NCI-H2196 (cell line): ENCODE measurements around the gene HOXA10.

Experiments
- DNase-seq: peaks from one replicate; lab custom pipeline; 2025; ENCODE audit not compliant: unreplicated experiment; lab: John Stamatoyannopoulos, UW

HOXA10 gene

DNA sequence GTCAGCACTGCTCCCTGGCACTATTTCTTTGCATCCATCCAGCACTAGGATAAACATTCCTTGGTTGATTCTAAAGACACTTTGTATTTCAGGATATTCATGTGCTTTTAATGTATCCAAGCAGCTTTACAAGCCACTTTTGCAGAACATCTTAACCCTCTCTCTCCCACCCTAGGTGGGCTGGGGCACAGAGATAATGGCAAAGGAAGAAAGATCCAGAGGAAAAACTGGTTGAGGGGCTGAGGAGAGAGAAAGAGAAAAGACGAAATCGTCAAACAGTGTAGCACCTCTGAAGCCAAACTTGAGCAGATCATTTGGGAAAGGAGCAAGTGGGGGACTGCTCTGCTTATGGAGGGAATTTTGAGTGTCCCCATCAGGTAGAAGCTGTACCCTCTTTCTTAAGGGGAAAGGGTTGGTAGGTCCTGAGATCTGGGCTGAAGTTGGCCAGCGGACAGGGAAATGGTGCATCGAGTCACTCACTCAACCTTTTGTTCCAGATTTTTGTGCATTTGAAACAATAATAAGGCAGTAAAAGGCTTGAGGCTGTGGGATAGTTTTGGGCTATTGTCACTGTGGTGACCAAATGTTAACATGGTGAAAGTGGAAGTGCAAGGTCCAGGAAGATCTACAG is 30.0 kb upstream of the HOXA10 start:
- DNase-seq: no peak

DNA sequence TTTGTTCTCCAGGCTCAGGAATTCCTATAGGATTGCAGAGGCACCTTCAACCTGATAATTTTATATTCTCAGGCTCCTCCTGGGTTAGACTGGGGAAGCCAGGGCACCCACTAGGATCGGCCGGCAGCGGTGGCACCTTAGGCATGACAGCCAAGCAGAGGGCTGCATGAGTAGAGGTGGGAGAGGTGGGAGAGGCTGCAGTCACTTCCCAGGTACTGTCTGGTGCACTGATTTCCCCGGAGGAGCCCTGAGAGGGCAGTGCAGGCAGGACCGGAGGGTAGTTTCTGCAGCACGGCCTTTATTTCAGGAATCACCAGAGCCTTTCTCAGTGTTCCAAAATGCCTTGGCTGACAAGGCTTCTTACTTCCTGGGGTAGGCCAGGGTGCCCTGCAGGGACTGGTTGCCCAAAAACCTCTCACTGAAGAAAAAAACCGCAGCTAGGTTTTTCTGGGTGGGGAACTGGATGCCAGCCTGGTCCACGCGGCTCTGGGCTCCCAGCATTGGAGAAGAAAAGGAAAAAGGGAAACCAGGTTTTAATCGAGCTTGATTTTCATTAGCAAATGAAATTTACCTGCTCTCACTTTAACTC is 29.3 kb upstream of the HOXA10 start:
- no peak for DNase-seq

DNA sequence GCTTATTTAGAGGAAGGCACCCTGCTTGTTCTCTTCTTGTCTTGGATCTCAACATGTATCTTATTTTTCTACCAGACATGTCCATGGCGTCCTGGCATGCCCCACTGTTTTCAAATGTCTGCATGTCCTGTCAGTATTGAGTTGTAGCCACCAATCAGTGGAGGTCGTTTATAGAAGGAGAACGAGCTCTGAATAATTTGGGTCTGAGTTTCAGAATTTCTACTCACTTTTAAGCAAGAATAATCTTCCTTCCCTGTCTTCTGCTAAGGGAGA is 28.7 kb upstream of the HOXA10 start:
- DNase-seq: no peak

DNA sequence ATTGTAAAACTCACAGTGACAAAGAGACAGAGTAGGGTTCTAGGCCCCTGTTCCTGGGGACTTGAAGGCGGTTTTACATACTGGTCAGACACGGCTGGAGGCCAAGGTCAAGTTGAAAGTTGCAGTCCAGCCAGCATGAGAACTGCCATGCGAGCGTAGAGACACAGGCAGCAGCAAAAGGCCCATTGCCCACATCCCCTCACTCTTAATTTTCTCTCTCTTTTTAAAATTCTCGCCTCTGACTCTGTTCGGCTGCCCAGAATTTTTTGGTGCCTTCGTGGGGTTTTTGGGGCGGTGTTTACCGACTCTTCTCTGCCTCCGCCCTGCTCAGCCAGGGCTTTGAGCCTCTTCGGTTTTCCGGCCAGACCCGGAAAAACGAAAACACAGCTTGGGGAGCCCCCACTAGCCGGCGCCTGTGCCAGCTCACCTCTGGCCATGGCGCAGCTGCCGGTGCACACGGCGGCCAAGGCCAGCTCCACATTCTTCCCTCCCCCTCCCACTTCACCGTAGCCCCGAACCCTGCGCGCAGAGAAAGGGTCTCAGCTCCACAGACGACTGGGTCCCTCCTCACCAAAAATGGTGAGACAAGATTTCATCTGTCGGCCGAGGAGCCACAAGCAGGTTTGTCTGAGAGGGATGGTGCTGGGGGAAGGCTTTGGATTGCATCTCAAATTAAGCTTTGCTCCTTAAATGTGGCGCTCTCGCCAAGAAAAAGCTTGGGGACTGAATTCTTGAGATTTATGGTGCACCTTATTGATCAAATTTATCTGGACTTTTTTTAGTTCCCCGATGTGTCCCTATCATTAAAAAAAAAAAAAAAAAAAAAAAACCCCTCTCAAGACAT is 28.1 kb upstream of the HOXA10 start:
- DNase-seq: no peak

DNA sequence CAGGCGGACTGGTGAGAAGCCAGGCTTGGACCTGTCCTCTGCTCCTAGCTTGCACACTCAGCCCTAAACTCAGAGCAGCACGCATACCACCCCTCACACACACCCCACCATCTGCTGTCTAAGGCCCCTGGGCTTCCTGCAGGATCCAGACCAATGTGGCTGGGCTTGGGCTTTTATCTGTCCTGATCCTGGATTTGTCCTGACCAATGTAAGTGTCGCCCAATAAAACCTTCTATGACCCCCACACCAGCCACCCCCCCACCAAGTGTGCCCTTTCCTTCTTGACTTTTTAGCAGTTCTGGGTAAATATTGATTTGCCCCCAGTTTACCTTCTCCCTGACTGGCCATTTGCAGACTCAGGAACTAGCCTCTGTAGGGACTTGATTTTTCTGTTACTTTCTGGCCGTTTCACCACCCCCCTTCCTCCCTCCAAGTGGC is 27.5 kb upstream of the HOXA10 start:
- no peak for DNase-seq

DNA sequence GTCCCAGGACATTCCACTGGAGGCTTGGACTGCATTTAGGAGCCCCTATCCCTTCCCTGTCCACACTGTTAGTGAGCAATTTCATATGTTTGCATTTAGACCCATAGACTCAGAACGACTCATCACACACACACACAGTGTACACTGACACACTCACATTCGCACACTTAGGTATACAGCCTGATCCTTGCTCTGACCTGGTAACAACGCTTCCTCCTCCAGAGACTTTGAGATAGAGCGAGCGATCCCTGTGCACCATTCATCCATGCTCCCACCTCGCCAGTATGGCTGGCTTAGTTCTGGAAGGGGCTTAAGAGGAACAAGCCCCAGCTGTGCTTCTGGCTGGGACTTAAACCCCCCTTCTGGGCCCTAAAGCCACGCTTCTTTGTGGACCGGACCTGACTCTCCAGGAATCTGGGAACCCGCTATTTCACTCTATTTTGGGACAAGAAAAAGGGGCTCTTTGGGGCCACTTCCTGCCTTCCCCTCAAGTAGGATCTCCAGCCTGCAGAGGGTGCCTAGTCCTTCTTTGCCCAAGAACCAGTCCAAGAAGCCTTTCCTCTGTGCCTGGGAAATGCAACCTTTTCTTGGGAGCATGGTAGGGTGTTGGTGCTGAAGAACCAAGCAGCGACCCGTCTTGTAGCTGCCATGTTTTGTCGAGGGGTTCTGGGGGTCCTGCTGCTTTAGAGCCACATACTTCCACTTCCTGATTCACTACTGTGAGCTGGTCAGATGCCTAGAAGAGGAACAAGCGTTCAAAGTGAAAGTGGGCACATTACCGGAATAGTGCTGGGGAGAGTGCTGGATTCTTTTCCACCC is 26.9 kb upstream of the HOXA10 start:
- DNase-seq: no peak

DNA sequence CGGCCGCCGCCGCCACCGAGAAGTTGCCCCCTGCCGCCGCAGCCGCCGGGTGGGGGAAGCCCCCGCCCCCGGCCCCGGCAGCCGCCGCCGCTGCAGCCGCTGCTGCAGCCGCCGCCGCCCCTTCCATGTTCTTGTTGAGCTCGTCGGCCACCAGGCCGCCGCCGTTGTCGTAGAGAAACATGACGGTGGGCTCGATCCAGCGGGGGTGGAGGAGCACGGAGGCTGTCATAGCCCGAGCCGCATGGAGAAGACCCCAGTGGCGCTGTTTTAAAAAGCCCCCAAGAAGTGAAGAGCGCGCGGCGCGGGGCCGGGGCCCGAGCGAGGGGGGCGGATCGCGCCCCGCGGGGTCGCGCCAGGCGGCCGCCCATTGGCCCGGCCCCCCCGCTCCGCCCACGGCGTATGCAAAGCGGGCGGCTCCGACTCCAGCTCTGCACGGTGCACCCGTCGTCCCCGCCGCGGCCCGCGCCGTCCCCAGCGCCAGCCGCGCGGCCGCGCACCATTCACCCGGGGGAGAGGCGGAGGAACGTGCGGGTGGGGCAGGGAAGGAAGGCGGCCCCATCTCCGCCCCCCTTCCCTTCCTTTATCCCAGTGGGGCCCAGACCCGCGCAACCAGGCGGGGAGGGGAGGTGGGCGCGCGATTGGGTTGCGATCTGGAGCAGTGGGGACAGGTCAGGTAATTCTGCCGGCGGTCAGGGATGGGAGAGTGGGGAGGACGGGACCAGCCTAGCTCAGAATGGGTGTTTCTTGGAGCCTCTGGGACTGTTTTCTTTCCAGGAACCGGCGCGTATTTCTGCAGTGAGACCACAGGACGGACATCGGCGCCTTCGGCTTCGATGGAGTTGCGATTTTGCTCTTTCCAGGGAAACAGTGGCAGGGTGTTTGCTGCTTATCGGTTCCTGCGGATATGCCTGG is 26.0 kb upstream of the HOXA10 start, which contains the start of gene HOXA13:
HOXA13 (minus strand) TSS at position 243 of the 912 bp plus-strand sequence; CDS start at position 229, 14 bp downstream.
- peak; percentile 56 for DNase-seq

DNA sequence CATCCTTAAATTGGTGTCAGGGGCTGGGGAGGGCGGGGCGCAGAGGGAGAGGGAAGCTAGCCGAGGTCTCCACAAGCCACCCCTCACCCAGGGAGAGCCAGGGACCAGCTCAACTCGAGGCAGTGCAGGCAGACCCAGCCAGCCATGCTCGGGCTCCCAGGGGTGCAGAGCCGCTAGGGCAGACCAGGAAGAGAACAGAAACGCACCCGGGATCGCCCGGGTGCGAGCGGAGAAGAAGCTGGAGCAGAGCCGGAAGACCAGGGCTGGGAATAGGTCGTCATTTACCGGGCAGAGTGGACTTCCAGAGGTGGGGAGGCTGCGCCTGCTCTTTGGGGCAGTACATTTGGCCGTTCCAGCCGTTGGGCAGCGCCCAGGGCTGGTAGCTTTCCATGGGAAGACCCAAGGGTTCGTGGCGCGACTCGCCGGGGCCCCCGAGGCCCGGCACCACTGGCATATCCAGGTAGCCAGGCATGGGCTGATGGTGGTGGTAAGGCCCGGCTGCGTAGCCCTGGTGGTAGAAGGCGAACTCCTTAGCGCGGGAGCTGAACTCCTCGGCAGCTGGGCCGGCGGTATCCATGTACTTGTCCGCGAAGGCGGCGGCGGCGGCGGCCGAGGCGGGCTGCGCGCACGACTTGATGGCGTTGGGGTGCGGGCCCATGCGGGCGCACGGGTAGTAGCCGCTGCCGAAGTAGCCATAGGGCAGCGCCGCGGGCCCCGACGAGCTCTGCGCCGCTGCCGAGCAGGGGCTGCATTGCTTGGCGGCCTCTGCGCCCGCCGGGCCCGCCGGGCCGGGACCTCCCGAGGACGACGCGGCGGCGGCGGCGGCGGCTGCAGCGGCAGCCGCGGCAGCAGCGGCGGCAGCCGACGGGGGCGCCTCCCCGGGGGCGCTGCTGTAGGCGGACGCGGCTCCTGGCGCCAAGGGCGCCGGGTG is 25.0 kb upstream of the HOXA10 start:
- no peak for DNase-seq

DNA sequence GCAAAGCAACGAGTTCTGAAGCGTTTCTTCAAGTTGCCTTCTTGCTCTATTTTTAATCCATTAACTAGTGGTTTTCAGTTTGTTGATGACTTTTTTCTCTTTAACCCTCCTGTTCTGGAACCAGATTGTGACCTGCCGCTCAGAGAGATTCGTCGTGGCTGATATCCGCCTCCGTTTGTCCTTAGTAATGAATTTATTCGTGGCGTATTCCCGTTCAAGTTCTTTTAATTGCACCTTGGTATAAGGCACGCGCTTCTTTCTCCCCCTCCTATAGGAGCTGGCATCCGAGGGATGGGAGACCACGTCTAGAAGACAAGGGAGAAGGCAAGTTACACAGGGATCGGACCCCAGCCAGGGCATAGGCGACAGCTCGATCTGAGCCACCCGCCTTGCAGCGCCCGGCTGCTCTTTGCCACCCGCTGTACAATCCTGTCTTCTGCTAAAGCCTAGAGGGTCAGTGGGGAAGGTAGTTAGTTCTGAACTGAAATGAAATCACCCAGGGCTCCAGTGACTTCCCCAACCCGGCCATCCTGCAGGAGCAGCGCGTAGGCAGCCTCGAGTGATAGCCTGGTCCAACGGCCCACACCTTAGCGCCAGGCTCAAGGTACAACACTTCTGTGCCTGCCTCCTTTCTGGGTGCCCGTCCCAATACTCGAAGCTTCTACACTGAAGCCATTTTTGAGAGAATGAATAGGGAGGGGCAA is 24.2 kb upstream of the HOXA10 start:
- DNase-seq: no peak

DNA sequence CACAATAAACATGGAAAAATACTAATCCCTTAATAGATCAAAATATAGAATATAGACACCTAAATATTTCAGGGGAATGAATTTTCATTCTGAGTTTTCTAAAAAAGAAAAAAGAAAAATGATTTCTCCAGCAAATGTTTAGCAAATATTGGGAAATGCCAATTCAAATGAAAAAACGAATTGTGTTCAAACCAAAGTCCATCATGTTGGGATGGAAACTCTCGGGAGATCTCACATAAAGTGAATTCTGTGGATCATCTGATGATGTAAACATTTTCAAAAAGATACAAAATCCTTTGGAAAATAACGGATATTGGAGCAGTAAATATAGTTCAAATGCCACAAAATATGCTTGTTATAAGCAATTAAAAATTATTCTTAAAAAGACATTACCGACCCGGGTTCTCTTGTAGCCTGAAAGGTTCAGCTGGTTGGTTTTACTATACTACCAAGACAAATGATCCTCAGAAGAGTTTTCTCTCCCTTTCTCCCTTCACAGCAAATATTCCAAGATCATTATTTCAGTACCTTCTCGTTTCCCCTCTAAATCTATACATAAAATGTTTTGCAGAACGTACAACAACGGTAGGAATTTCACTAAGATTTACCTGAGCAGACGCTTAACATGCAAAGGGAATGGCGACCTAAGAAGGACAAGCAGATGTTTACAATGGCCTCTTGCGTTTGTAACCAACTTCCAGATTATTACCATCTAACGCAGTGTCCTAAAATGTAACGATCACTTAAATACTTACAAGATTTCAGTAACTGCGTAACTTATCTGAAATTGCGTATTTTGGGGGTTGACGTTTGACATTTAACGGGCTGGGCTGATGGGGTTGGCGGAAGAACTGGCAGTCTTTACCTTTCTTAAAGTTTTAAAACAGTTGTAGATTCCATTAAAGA is 23.3 kb upstream of the HOXA10 start:
- DNase-seq: no peak

DNA sequence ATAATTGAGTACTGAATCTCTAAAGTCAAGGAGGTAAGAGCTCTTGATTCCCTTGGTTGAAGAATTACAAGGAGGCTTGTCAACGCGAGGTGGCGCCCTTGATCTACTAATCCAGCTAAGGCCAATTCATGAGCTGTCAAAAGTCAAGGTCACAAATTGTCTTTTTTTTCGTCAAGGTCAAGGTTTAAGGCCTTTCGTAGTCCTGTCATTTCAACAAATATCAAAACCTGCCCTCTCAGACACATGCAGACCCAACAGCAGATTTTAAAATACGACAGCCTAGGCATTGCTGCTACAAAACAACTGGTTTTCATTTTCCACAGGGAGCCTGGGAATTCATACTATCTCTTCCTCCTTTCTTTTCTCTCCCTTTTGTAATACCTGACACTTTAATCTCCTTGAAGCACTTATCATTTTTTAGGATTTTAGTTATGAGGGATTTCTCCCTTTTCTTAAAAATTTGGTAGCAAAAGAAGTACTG is 22.2 kb upstream of the HOXA10 start:
- DNase-seq: peak; percentile 78

DNA sequence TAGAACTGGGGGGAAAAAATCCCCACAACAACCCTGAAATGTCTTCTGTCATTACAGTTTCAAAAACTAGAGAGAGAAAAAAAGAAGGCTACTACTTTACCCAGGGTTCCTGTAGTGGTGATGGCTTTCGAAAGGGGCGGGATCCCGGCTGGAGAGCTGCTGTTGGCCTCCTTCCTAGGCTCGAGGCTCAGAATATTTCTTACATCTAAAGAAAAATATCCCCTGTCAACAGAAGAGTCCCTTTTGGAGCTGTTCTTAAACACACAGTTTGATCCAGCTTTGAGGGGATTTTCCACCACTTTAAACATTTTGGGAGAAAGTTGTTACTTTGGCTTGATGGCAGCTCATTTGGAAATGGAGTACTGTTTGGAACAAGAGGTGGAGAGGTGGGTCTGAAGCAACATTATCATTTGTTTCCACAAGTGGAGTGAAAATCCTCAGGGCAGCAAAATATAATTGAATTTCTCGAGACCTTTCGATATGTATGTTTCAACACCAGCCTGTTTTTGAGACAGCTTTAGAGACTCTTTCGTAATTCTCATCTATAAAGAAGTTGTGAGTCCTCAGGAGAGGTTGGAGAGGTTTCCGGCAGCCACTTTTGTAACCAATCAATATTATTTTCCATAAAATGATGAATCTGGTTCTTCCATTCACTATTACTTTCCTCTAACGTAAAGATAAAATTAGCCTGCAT is 20.7 kb upstream of the HOXA10 start:
- DNase-seq: no peak

DNA sequence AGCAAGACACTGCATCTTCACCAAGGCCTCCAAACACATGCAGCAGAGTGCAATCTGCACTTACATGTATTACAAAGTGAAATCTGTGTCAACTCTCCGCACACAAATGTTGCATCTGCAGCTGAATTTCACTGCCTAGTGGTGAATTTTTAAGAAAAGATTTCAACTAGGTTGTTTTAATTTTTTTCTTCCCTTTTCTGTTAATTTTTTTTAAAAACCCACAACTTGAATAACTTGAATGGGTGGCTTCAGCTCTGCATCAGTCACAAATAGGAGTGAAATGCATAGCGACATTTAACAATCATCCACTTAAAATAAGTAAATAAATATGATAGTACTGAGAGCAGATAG is 19.9 kb upstream of the HOXA10 start:
- no peak for DNase-seq

DNA sequence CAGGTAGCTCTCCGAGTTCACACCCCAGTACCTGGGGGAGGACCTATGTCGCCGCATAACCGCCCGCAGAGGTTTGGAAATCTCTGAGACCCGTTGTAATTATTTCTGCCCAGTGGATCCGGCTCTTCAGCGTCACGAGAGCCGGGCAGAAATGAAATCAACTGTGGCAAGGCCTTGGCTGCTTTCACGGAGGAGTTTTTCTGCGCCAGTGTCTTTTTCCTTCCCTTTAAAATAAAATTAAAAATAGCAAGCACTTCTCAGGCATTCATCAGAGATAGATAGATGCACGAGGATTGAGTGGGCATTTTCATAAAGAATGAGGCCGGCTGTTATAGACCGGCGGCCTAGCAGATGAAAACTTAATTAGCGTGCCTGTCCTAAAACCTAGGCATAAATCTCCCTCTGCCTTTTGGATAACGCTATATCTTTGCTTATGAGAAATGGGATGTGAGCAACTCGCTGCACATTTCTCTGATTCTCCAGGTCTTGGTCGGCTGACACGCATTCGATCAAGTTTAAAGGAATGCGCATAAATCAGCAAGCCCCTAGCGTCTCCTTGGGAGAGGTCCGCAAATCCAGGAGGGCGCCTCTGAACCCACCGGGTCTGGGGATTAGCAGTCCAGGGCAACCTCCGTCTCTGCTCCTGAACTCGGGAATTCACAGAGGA is 19.3 kb upstream of the HOXA10 start:
- no peak for DNase-seq

DNA sequence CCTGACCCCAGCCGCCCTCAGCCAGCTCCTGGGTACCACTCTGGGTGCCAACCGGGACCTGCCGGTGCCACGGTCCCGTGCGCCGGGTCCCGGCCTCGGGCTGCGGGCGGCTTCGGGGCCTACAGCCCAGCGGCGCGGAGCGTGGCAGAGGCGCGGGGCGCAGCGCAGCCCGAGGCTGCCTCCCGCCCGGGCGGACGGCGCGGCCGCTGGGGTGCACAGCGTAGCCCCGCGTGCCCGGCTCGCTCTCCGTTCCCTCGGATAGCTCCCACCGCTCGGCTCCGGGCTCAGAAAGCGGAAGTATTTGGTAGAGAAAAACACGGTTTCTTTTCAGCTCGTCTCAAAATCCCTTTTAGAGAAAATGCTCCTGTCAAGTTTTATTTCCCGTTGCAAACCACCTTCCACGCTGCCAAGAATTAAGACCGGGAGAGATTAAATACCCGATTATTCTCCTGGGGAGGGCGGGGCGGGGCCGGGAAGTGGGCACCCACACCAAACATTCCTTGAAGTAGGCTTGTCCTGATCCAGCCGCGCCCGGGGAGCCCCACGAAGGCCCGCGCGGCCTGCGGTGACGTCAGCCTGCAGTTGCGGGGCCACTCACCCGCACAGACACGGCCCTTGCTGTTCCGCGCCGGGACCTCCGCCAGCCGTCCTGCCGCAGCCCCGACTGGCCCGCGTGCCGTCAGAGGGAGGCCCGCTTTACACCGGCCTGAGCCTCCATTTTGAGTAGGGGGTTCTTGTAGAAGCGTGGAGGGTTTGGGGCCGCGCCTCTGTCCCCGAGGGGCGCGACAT is 18.6 kb upstream of the HOXA10 start:
- DNase-seq: no peak
